ENCODE measurements around the gene C11orf86. TPM values are rescaled to one million over a fixed set of nuclear protein-coding genes. Genes with fewer than 3 reads are reported as not detected.
A peak's percentile ranks its signal among the peaks of the same experiment; 100 is the strongest.
"Not testable (repeated sequence)": the region's sequence is repeated elsewhere in the genome, so short reads cannot be mapped to it uniquely, and the experiment has no call there.

The C11orf86 gene
- polyA plus RNA-seq, 3 donors from 2014 or later = not detected

DNA sequence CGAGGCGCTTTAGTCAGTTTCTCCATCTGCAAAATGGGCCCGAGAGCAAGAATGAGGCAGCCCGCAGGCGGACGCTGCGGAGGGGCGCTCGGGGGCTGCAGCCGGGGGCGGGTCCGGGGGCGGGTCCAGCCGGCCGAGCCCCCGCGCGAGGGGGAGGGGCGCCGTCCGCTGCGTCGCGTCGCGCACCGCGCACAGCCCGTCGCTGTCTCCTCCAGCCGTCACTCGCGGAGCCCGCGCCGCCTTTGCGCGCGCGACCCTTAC, 17.2 kb upstream of the C11orf86 start:
- H3K9me3 Mint-ChIP-seq = no peaks in the 10 kb centered on the region
- H3K36me3 Mint-ChIP-seq = no peaks in the 10 kb centered on the region
- peaks cover 16 to 19% of the 10 kb centered on the region in 2 donors for H3K4me1 Mint-ChIP-seq
- H3K4me3 Mint-ChIP-seq = peak overlapping the region; percentile 90 to 95 (median 91)
- H3K27me3 Mint-ChIP-seq (ENCODE audit: low read depth in 3 of 3) = peaks cover 7 to 12% (median 10%) of the 10 kb centered on the region in 3 donors
- no peak for DNase-seq
- H3K27ac Mint-ChIP-seq = peak overlapping the region in 4 of 6 donors; percentile 84 to 92 (median 88)

GRCh38 chr11:66958232-66958955, 16.7 kb upstream of the C11orf86 start, which contains the start of gene PC:
Gene PC (minus strand): TSS chr11:66958383. CDS start chr11:66872159, 86,224 bp downstream.
- H3K27me3 Mint-ChIP-seq (ENCODE audit: low read depth in 3 of 3) = peaks cover 7 to 12% (median 10%) of the 10 kb centered on the region in 3 donors
- H3K9me3 Mint-ChIP-seq = no peaks in the 10 kb centered on the region
- DNase-seq = peak; percentile 97 to 98 (median 97)
- peak within 1 kb of the TSS; percentile 90 to 95 (median 91) for H3K4me3 Mint-ChIP-seq
- peak within 1 kb of the TSS; percentile 84 to 95 (median 90) for H3K27ac Mint-ChIP-seq
- H3K4me1 Mint-ChIP-seq = peaks cover 16 to 19% of the 10 kb centered on the region in 2 donors
- no peaks in the 10 kb centered on the region for H3K36me3 Mint-ChIP-seq

DNA sequence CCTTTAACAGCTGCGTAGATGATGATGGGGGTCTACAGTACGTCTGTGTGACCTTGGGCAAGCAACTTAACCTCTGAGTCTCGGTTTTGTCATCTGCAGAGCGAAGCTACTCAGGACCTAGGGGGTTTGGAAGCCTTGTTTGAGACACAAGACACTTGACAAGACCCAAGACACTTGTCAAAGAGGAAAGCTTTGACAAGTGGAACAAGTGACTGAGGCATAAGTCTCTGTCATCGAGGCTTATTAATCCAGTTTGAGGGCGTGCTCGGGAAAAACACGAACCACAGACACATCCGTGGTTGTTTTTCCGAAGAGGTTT, 16.2 kb upstream of the C11orf86 start:
- Mint-ChIP-seq H3K27ac (peak overlapping the region; percentile 84 to 95 (median 90)), H3K36me3 (no peaks in the 10 kb centered on the region), H3K4me1 (peaks cover 16 to 19% of the 10 kb centered on the region in 2 donors), H3K9me3 (no peaks in the 10 kb centered on the region), H3K4me3 (peak overlapping the region; percentile 90 to 95 (median 91)), H3K27me3 (ENCODE audit: low read depth in 3 of 3) (peaks cover 7 to 12% (median 10%) of the 10 kb centered on the region in 3 donors)
- no peak for DNase-seq

DNA sequence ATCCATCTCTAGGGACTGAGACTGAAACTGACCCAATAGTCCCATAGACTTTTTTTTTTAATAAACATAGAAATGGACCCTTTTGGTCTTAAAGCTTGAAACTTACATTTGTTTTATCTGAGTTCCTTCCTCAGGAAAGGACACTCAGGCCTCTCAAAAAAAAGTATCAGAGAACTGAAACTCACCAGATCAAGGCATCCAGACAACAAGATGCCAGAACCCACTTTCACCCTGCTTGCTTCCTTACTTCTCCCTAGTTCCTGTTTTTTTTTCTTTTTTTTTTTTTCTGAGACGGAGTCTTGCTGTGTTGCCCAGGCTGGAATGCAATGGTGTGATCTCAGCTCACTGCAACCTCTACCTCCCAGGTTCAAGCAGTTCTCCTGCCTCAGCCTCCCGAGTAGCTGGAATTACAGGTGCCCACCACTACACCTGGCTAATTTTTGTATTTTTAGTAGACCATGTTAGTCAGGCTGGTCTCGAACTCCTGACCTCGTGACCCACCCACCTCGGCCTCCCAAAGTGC, 13.4 kb upstream of the C11orf86 start:
- not testable (repeated sequence) for H3K4me3 Mint-ChIP-seq; H3K36me3 Mint-ChIP-seq; DNase-seq; H3K27ac Mint-ChIP-seq; H3K27me3 Mint-ChIP-seq (ENCODE audit: low read depth in 3 of 3); H3K9me3 Mint-ChIP-seq
- H3K4me1 Mint-ChIP-seq = peaks cover 16 to 17% of the 10 kb centered on the region in 2 donors

DNA sequence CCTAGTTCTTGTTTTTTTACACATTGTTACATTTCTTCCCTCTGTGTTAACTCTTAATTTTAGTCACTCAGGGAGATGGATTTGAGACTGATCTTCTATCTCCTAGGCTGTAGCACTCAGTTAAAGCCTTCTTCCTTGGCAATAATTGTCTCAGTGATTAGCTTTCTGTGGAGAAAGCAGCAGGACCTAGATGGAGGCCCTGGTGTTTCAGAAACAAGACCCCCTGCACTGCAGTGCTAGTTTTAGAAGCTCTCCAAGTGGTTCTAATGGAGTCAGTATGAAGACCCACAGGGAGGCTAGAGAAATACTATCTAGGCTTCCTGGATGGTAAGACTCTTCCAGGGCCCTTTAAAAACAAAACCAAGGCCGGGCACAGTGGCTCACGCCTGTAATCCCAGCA, 12.9 kb upstream of the C11orf86 start:
- DNase-seq = no peak
- no peak overlapping the region for H3K27ac Mint-ChIP-seq
- peaks cover 0 to 2% (median 0%) of the 10 kb centered on the region in 6 donors for H3K9me3 Mint-ChIP-seq

GRCh38 chr11:66962801-66963200, 12.3 kb upstream of the C11orf86 start:
- no peak overlapping the region for H3K4me3 Mint-ChIP-seq
- H3K36me3 Mint-ChIP-seq = no peaks in the 10 kb centered on the region
- H3K27ac Mint-ChIP-seq = no peak overlapping the region
- H3K9me3 Mint-ChIP-seq = peaks cover 0 to 2% (median 0%) of the 10 kb centered on the region in 6 donors
- no peak for DNase-seq
- peaks cover 11 to 16% of the 10 kb centered on the region in 2 donors for H3K4me1 Mint-ChIP-seq
- H3K27me3 Mint-ChIP-seq (ENCODE audit: low read depth in 3 of 3) = peaks cover 7 to 10% (median 8%) of the 10 kb centered on the region in 3 donors

More for the DNA sequence above, 12.9 kb upstream of the C11orf86 start:
- Mint-ChIP-seq H3K27me3 (ENCODE audit: low read depth in 3 of 3) (peaks cover 7 to 10% (median 8%) of the 10 kb centered on the region in 3 donors), H3K4me1 (peaks cover 14 to 16% of the 10 kb centered on the region in 2 donors), H3K36me3 (no peaks in the 10 kb centered on the region), H3K4me3 (no peak overlapping the region)

DNA sequence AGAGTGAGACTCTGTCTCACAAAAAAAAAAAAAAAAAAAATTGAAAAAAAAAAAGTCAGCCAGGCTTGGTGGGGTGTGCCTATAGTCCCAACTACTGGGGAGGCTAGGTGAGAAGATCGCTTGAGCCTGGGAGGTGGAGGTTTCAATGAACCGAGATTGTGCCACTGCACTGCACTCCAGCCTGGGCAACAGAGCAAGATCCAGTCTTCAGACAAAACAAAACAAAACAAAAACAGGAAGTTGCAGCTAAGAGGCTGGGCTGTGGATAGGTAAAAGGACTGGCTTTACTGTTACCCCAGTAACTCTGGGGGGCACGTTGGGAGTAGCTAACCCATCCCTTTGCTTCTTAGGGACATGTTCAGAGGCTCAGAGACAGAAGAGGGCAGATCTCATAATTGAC, 10.6 kb upstream of the C11orf86 start:
- Mint-ChIP-seq H3K9me3 (peaks cover 0 to 2% (median 0%) of the 10 kb centered on the region in 6 donors), H3K4me3 (no peak overlapping the region), H3K27ac (no peak overlapping the region), H3K36me3 (no peaks in the 10 kb centered on the region), H3K27me3 (ENCODE audit: low read depth in 3 of 3) (peaks cover 1 to 5% (median 3%) of the 10 kb centered on the region in 3 donors), H3K4me1 (peaks cover 0 to under 1% of the 10 kb centered on the region in 2 donors)
- no peak for DNase-seq

DNA sequence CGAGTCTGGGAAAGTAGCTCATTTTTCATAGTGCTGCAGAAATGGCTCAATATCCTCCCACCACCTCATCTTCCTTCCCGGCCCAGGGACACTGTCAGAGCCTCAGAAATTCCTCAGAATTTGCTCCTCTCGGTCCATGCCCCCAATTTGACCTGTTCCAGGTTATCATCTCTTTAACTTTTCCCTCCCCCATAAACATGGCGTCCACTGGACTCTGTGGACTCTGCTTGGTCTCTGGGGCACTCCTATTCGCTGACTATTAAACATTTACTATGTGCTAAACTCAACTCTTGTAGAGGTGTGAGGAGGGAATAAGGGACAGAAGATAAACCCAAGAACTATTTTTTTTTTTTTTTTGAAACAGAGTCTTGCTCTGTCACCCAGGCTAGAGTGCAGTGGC, 8.8 kb upstream of the C11orf86 start:
- Mint-ChIP-seq H3K4me3 (no peak overlapping the region), H3K36me3 (no peaks in the 10 kb centered on the region), H3K27ac (no peak overlapping the region), H3K4me1 (no peaks in the 10 kb centered on the region), H3K27me3 (ENCODE audit: low read depth in 3 of 3) (peaks cover 0 to 4% (median 4%) of the 10 kb centered on the region in 3 donors), H3K9me3 (peaks cover 0 to 2% (median 0%) of the 10 kb centered on the region in 6 donors)
- DNase-seq = no peak

DNA sequence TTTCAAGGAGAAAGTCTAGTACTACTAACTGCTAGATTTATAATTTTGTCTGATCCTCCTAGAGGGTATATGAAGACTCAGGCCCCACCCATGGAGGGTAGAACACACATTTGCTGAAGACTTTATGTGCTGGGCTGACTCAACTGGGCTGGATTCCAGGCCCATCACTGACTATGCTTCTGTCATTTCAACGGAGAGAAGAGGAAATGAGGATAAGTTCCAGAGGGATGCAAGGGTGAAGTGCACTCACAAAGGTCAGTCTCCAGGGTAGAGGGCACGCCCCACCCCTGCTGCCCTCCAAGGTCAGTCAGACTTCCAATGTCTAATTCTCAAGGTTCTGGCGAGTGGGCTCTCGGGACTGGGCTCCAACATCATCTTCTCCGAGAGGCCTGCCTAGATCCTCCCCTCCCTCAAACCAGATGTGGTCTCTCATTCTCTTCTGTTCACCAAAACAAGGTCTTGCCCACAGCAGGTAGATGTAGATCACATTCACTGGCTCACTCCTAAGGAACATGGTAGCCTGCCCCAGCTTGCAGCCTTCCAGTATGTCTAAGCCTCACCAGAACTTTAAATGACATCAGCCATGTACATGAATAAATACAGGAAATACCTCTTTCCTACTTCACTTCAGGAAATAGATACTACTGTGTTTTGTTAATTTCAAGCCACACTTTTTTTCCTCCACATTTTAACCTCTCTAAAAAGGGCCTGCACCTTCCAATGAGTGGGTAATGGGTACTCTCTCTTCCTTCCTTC, 7.3 kb upstream of the C11orf86 start:
- H3K4me1 Mint-ChIP-seq = no peaks in the 10 kb centered on the region
- H3K27me3 Mint-ChIP-seq (ENCODE audit: low read depth in 3 of 3) = peaks cover 2 to 4% (median 4%) of the 10 kb centered on the region in 3 donors
- no peak for DNase-seq
- H3K27ac Mint-ChIP-seq = no peak overlapping the region
- no peak overlapping the region for H3K4me3 Mint-ChIP-seq
- H3K9me3 Mint-ChIP-seq = peaks cover 0 to 2% (median 0%) of the 10 kb centered on the region in 6 donors
- no peaks in the 10 kb centered on the region for H3K36me3 Mint-ChIP-seq

DNA sequence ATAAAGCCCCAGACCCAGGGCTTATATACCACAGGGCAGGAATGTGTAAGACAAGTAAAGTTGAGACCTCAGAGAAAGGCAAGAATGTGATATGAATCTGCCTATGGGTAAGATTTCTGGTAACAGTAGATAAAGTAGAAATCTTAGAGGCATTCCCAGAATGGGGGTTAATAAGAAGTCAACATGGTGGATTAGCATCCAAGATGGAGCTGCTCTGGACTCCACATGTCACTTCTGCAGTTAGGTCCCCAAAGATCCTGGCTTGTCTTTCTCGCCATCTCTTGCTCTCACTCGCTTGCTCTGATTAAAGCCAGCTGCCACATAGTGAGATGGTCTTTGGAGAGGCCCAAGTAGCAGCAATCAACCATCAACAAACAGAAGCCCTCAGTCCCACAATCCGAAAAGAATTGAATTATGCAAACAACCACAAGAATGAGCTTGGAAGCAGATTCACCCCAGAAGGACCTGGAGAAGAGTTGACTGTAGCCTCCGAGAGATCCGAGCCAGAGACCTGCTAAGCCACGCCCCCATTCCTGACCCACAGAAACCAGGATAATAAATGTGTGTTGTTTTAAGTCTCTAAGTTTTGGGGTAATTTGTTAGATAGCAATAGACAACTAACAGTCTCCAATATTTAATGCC, 5.4 kb upstream of the C11orf86 start:
- Mint-ChIP-seq H3K4me3 (no peak overlapping the region), H3K27ac (no peak overlapping the region), H3K9me3 (peaks cover 0 to 2% (median 0%) of the 10 kb centered on the region in 6 donors), H3K4me1 (no peaks in the 10 kb centered on the region), H3K27me3 (ENCODE audit: low read depth in 3 of 3) (peaks cover 4 to 6% (median 4%) of the 10 kb centered on the region in 3 donors), H3K36me3 (no peaks in the 10 kb centered on the region)
- no peak for DNase-seq

- peaks cover 2 to 6% (median 5%) of the 10 kb centered on the region in 3 donors for H3K27me3 Mint-ChIP-seq (ENCODE audit: low read depth in 3 of 3)
- no peaks in the 10 kb centered on the region for H3K36me3 Mint-ChIP-seq
- peaks cover 0 to 2% (median 0%) of the 10 kb centered on the region in 6 donors for H3K9me3 Mint-ChIP-seq
- H3K4me1 Mint-ChIP-seq = no peaks in the 10 kb centered on the region
- no peak for DNase-seq
- no peak overlapping the region for H3K4me3 Mint-ChIP-seq
- no peak overlapping the region for H3K27ac Mint-ChIP-seq
These were observed 4.7 kb upstream of the C11orf86 start for GRCh38 chr11:66970371-66970806.

DNA sequence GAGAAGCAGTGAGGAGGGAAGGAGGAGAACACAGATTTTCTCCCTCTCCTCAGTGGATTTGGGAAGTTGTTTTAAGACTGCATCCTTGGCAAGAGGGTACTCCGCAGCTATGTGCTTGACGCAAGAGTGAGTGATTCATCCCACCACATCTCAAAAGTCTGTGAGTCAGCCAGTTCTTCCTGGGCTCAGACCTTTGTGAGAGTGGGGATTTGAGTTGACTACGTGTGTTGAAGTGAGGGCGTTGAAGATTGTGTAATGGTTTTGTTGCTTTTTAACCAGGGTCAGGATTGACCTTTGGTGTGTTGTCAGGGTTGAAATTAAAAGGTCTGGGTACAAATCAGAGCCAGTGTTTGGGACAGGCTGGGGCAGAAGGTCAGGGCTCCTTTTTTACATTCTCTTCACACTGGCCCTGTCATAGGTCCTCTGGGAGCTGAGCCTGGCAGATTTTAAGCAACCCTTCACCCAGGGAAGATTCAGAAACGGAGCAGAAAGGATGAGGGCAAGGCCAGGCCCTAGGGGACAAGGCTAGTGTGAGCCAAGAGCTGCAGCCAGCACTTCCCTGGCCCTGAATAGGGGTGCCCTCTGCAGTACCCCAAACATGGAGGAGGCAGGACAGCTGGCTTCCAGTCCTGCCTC, 4.2 kb upstream of the C11orf86 start:
- Mint-ChIP-seq H3K4me1 (no peaks in the 10 kb centered on the region), H3K4me3 (no peak overlapping the region), H3K9me3 (peaks cover 0 to 2% (median 0%) of the 10 kb centered on the region in 6 donors), H3K27ac (no peak overlapping the region), H3K27me3 (ENCODE audit: low read depth in 3 of 3) (peaks cover 4 to 9% (median 8%) of the 10 kb centered on the region in 3 donors), H3K36me3 (no peaks in the 10 kb centered on the region)
- no peak for DNase-seq

DNA sequence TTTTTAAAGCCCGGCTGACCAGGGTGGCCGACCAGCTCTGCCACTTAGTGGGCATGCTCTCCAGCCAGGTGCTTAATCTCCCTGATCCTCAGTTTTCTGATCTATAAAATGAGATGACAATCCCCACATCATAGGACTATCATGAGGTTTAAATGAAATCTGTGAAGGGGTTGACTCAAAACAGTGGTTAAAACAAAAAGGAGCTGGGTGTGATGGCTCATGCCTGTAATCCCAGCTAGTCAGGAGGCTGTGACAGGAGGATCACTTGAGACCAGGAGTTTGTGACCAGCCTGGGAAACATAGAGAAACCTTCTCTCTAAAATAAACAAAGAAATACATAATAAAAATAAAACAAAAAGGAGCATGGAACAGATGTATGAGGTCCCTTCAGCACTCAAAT, 3.6 kb upstream of the C11orf86 start:
- H3K4me1 Mint-ChIP-seq = no peaks in the 10 kb centered on the region
- H3K9me3 Mint-ChIP-seq = no peaks in the 10 kb centered on the region
- H3K4me3 Mint-ChIP-seq = no peak overlapping the region
- H3K27me3 Mint-ChIP-seq (ENCODE audit: low read depth in 3 of 3) = peaks cover 6 to 9% (median 8%) of the 10 kb centered on the region in 3 donors
- no peak for DNase-seq
- H3K36me3 Mint-ChIP-seq = no peaks in the 10 kb centered on the region
- H3K27ac Mint-ChIP-seq = no peak overlapping the region
